ENCODE measurements around the gene GSTP1. TPM values are rescaled to one million over a fixed set of nuclear protein-coding genes. Genes with fewer than 3 reads are reported as not detected.
"Not testable (repeated sequence)": the region's sequence is repeated elsewhere in the genome, so short reads cannot be mapped to it uniquely, and the experiment has no call there.

GSTP1 gene
- total RNA-seq, 1 experiment from 2014 or later, result 838 TPM

GRCh38 chr11:67548555-67549110 lies 35.0 kb upstream of the GSTP1 start:
- Mint-ChIP-seq H3K4me1 (ENCODE audit: low read depth, unreplicated experiment) (peaks cover 17% of the 10 kb centered on the region), H3K36me3 (ENCODE audit: insufficient read depth, unreplicated experiment) (no peaks in the 10 kb centered on the region), H3K9me3 (ENCODE audit: low read depth, unreplicated experiment) (peaks cover 12% of the 10 kb centered on the region), H3K27me3 (ENCODE audit: unreplicated experiment) (no peaks in the 10 kb centered on the region), H3K27ac (ENCODE audit: unreplicated experiment) (no peak overlapping the region), H3K4me3 (ENCODE audit: low read depth, unreplicated experiment) (no peak overlapping the region)
- TF ChIP-seq CTCF (IDR thresholded peaks at IDR 0.05; ENCODE audit: unreplicated experiment), result no peak
- no peak for DNase-seq
- no TSS peak for BruUV-seq (replicated peaks)
- CTCF ChIA-PET, result no interaction called here
- intact Hi-C loops (cut with micrococcal nuclease; ENCODE audit: unreplicated experiment), result no loop called here

DNA sequence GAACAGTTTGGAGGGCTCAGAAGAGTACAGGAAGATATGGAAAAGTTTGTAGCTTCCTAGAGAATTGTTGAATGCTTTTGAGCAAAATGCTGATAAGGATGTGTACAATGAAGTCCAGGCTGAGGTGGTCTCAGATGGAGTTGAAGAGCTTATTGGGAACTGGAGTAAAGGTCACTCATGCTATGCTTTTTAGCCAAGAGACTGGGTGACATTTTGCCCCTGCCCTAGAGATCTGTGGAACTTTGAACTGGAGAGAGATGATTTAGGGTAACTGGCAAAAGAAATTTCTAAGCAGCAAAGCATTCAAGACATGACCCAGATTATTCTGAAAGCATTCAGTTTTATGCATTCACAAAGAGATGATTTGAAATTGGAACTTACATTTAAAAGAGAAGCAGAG lies 32.5 kb upstream of the GSTP1 start:
- Mint-ChIP-seq H3K27me3 (ENCODE audit: unreplicated experiment) (no peaks in the 10 kb centered on the region), H3K27ac (ENCODE audit: unreplicated experiment) (no peak overlapping the region), H3K4me3 (ENCODE audit: low read depth, unreplicated experiment) (no peak overlapping the region), H3K4me1 (ENCODE audit: low read depth, unreplicated experiment) (no peaks in the 10 kb centered on the region), H3K9me3 (ENCODE audit: low read depth, unreplicated experiment) (peaks cover 12% of the 10 kb centered on the region), H3K36me3 (ENCODE audit: insufficient read depth, unreplicated experiment) (no peaks in the 10 kb centered on the region)
- no peak for DNase-seq
- intact Hi-C loops (cut with micrococcal nuclease; ENCODE audit: unreplicated experiment), result no loop called here
- no peak for TF ChIP-seq CTCF (IDR thresholded peaks at IDR 0.05; ENCODE audit: unreplicated experiment)
- BruUV-seq (replicated peaks), result no TSS peak
- CTCF ChIA-PET, result no interaction called here

DNA sequence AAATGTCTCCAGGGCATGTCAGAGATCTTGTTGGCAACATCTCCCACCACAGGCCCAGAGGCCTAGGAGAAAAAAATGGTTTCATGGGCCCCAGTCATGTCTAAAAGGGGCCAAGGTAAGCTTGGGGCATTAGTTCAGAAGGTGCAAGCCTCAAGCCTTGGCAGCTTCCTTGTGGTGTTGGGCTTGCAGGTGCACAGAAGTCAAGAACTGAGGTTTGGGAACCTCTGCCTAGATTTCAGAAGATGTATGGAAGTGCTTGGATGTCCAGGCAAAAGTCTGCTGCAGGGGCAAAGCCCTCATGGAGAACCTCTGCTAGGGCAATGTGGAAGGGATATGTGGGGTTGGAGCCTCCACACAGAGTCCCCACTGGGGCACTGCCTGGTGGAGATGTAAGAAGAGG lies 31.9 kb upstream of the GSTP1 start:
- peaks cover 12% of the 10 kb centered on the region for H3K9me3 Mint-ChIP-seq (ENCODE audit: low read depth, unreplicated experiment)
- CTCF ChIA-PET; intact Hi-C loops (cut with micrococcal nuclease; ENCODE audit: unreplicated experiment); H3K36me3 Mint-ChIP-seq (ENCODE audit: insufficient read depth, unreplicated experiment); H3K27ac Mint-ChIP-seq (ENCODE audit: unreplicated experiment); H3K4me3 Mint-ChIP-seq (ENCODE audit: low read depth, unreplicated experiment); H3K4me1 Mint-ChIP-seq (ENCODE audit: low read depth, unreplicated experiment); H3K27me3 Mint-ChIP-seq (ENCODE audit: unreplicated experiment); DNase-seq; BruUV-seq (replicated peaks): not testable (repeated sequence)

GRCh38 chr11:67556244-67556643 lies 27.4 kb upstream of the GSTP1 start:
- CTCF ChIA-PET, result no interaction called here
- intact Hi-C loops (cut with micrococcal nuclease; ENCODE audit: unreplicated experiment), result no loop called here
- H3K27me3 Mint-ChIP-seq (ENCODE audit: unreplicated experiment), result no peaks in the 10 kb centered on the region

More at GRCh38 chr11:67556244-67556643, 27.4 kb upstream of the GSTP1 start:
- no peak for DNase-seq
- no TSS peak for BruUV-seq (replicated peaks)
- H3K4me3 Mint-ChIP-seq (ENCODE audit: low read depth, unreplicated experiment), result no peak overlapping the region
- H3K36me3 Mint-ChIP-seq (ENCODE audit: insufficient read depth, unreplicated experiment), result peaks cover 6% of the 10 kb centered on the region
- peaks cover 3% of the 10 kb centered on the region for H3K9me3 Mint-ChIP-seq (ENCODE audit: low read depth, unreplicated experiment)
- no peak overlapping the region for H3K27ac Mint-ChIP-seq (ENCODE audit: unreplicated experiment)
- no peak for TF ChIP-seq CTCF (IDR thresholded peaks at IDR 0.05; ENCODE audit: unreplicated experiment)
- peaks cover 19% of the 10 kb centered on the region for H3K4me1 Mint-ChIP-seq (ENCODE audit: low read depth, unreplicated experiment)
